Neural cell (in vitro differentiated cells): Measurements from ENCODE around the gene ANGPTL8. TPM values are rescaled to one million over a fixed set of nuclear protein-coding genes. Genes with fewer than 3 reads are reported as not detected.

Experiments
- H2AFZ ChIP-seq: fragments of 200-600, 300-800 bp; sonication (generic), shearing (Covaris generic); 2 replicates; pipeline ENCODE4 v1.6.0; 2014; ENCODE audit warnings: low read depth, mild to moderate bottlenecking, antibody characterized with exemption, low read length, moderate library complexity
- H3F3A ChIP-seq: fragments of 200-600 bp; shearing (Covaris generic); 2 replicates; pipeline ENCODE4 v1.6.1; 2016; ENCODE audit warnings: mild to moderate bottlenecking, moderate library complexity, mixed read lengths, antibody characterized with exemption, low read length; ENCODE audit not compliant: insufficient read depth, poor library complexity, severe bottlenecking
- H3K27ac ChIP-seq: fragments of 200-600, 300-800 bp; sonication (generic), shearing (Covaris generic); 2 replicates; pipeline ENCODE4 v1.5.1; 2014; ENCODE audit warnings: mild to moderate bottlenecking, low read length, moderate library complexity
- H3K27me3 ChIP-seq: fragments of 300-800, 200-600 bp; sonication (generic), shearing (Covaris generic); 2 replicates; pipeline ENCODE4 v1.6.0; 2014; ENCODE audit warnings: mild to moderate bottlenecking, low read depth, low read length, moderate library complexity; ENCODE audit not compliant: insufficient read depth
- H3K36me3 ChIP-seq: fragments of 300-800, 200-600 bp; sonication (generic), shearing (Covaris generic); 2 replicates; pipeline ENCODE4 v1.5.1; 2014; ENCODE audit warnings: mild to moderate bottlenecking, antibody characterized with exemption, low read length, moderate library complexity; ENCODE audit not compliant: insufficient read depth
- H3K4me2 ChIP-seq: fragments of 300-800, 200-600 bp; sonication (generic), shearing (Covaris generic); 2 replicates; pipeline ENCODE4 v1.6.0; 2014; ENCODE audit warnings: mild to moderate bottlenecking, low read length
- H3K4me3 ChIP-seq: fragments of 300-800, 200-600 bp; sonication (generic), shearing (Covaris generic); 2 replicates; pipeline ENCODE4 v1.5.1; 2014; ENCODE audit warnings: mild to moderate bottlenecking, low read length, moderate library complexity
- H3K79me2 ChIP-seq: fragments of 200-600 bp; shearing (Covaris generic); replicated peaks from 2 replicates; pipeline ENCODE4 v1.6.0; 2014; ENCODE audit warnings: mild to moderate bottlenecking, low read length, moderate library complexity; ENCODE audit not compliant: insufficient read depth
- H3K9ac ChIP-seq: fragments of 300-800, 200-600 bp; sonication (generic), shearing (Covaris generic); 2 replicates; pipeline ENCODE4 v1.6.1; 2016; ENCODE audit warnings: mild to moderate bottlenecking, low read length, mixed read lengths
- H3K9me2 ChIP-seq: fragments of 200-600 bp; shearing (Covaris generic); 2 replicates; pipeline ENCODE4 v1.6.1; 2016; ENCODE audit warnings: mild to moderate bottlenecking, low read length, mixed read lengths; ENCODE audit not compliant: insufficient read depth
- H3K9me3 ChIP-seq: fragments of 200-600, 300-800 bp; sonication (generic), shearing (Covaris generic); 2 replicates; pipeline ENCODE4 v1.6.1; 2016; ENCODE audit warnings: mild to moderate bottlenecking, mixed run types, low read length, moderate library complexity, mixed read lengths
- H4K20me1 ChIP-seq: fragments of 200-600 bp; shearing (Covaris generic); 2 replicates; pipeline ENCODE4 v1.6.1; 2016; ENCODE audit warnings: mild to moderate bottlenecking, mixed run types; ENCODE audit not compliant: insufficient read depth
- CTCF ChIP-seq: fragments of 450-650 bp; IDR thresholded peaks from 2 replicates; pipeline ENCODE4 v1.5.1; 2014; ENCODE audit warnings: antibody characterized with exemption, mild to moderate bottlenecking, moderate library complexity; ENCODE audit not compliant: poor library complexity, severe bottlenecking
- EZH2 ChIP-seq: fragments of 200-600, 300-800 bp; shearing (Covaris generic), sonication (generic); IDR thresholded peaks from 2 replicates; pipeline ENCODE4 v1.6.1; 2014; ENCODE audit warnings: antibody characterized with exemption, low read length, borderline replicate concordance, mild to moderate bottlenecking; ENCODE audit not compliant: insufficient read depth, poor library complexity, severe bottlenecking
- MXI1 ChIP-seq: fragments of 450-650 bp; conservative IDR thresholded peaks from 2 replicates; pipeline ENCODE4 v1.6.1; 2014; ENCODE audit warnings: antibody characterized with exemption, mild to moderate bottlenecking; ENCODE audit not compliant: poor library complexity, severe bottlenecking
- RAD21 ChIP-seq: fragments of 450-650 bp; conservative IDR thresholded peaks from 2 replicates; pipeline ENCODE4 v1.6.1; 2014; ENCODE audit warnings: antibody characterized with exemption, mild to moderate bottlenecking, moderate library complexity
- REST ChIP-seq: IDR thresholded peaks from 2 replicates; pipeline ENCODE4 v1.6.1; 2012; ENCODE audit warnings: borderline replicate concordance
- SMC3 ChIP-seq: fragments of 450-650 bp; conservative IDR thresholded peaks from 2 replicates; pipeline ENCODE4 v1.6.1; 2014; ENCODE audit warnings: antibody characterized with exemption, mild to moderate bottlenecking, moderate library complexity; ENCODE audit not compliant: poor library complexity
- TAF1 ChIP-seq: IDR thresholded peaks from 2 replicates; pipeline ENCODE4 v1.6.1; 2012; ENCODE audit warnings: low read depth
- polyA plus RNA-seq: library from polyadenylated mRNA; depleted of rRNA; stranded (reverse); fragments of >200 nt; gene quantifications from 2 replicates; pipeline ENCODE4 v1.2.3, GENCODE V29; 2014

ANGPTL8 gene
- polyA plus RNA-seq, 1 donor from 2014 or later, result not detected

GRCh38 chr19:11265785-11266236, 26.4 kb downstream of the ANGPTL8 start:
- Histone ChIP-seq H3K27me3 (peaks cover 12% of the 10 kb centered on the region), H2AFZ (no peak overlapping the region), H3K9me3 (no peaks in the 10 kb centered on the region), H4K20me1 (no peaks in the 10 kb centered on the region), H3K27ac (no peak overlapping the region), H3K9ac (no peak overlapping the region), H3K9me2 (no peaks in the 10 kb centered on the region), H3F3A (no peaks in the 10 kb centered on the region), H3K36me3 (no peaks in the 10 kb centered on the region), H3K4me3 (no peak overlapping the region), H3K79me2 (no peaks in the 10 kb centered on the region), H3K4me2 (no peak overlapping the region)
- no peak for TF ChIP-seq REST
- no peak for TF ChIP-seq EZH2
- TF ChIP-seq CTCF, result no peak
- TF ChIP-seq RAD21, result no peak
- TF ChIP-seq MXI1, result no peak
- TF ChIP-seq TAF1, result no peak

GRCh38 chr19:11267316-11268085, 28.1 kb downstream of the ANGPTL8 start:
- no peak overlapping the region for H3K4me2 ChIP-seq
- H3K79me2 ChIP-seq, result no peaks in the 10 kb centered on the region
- H3K4me3 ChIP-seq, result no peak overlapping the region
- peaks cover 5% of the 10 kb centered on the region for H3K27me3 ChIP-seq
- no peaks in the 10 kb centered on the region for H4K20me1 ChIP-seq
- no peaks in the 10 kb centered on the region for H3K36me3 ChIP-seq
- TF ChIP-seq EZH2, result no peak
- TF ChIP-seq SMC3, result no peak
- no peak for TF ChIP-seq REST
- no peaks in the 10 kb centered on the region for H3K9me3 ChIP-seq
- no peaks in the 10 kb centered on the region for H3F3A ChIP-seq
- H2AFZ ChIP-seq, result no peak overlapping the region
- H3K9me2 ChIP-seq, result no peaks in the 10 kb centered on the region
- H3K9ac ChIP-seq, result no peak overlapping the region
- no peak overlapping the region for H3K27ac ChIP-seq
